Mucosa of descending colon (tissue), 3 donors: ENCODE data around the gene CAMK2N2. TPM values are rescaled to one million over a fixed set of nuclear protein-coding genes. Genes with fewer than 3 reads are reported as not detected.
A peak's percentile ranks its signal among the peaks of the same experiment; 100 is the strongest.

ENCODE experiments used
- ATAC-seq: fragments of 200-7000 bp; cut with Tn5 transposase; one replicate; pipeline ENCODE4 v1.9.1; 2020; ENCODE audit warnings: mild to moderate bottlenecking, moderate library complexity
- DNase-seq, 3 donors: peaks; one replicate each; pipeline ENCODE4 v3.0.0-alpha.2; 2020
- H3K36me3 ChIP-seq: fragments of 200-600 bp; one replicate; pipeline ENCODE4 v1.8.0; 2021; ENCODE audit warnings: low read depth, mild to moderate bottlenecking
- H3K4me1 ChIP-seq: fragments of 200-600 bp; one replicate; pipeline ENCODE4 v1.8.0; 2021; ENCODE audit warnings: low read depth, mild to moderate bottlenecking
- H3K4me3 ChIP-seq: fragments of 200-600 bp; one replicate; pipeline ENCODE4 v1.8.0; 2021; ENCODE audit warnings: mild to moderate bottlenecking
- H3K9me3 ChIP-seq: fragments of 200-600 bp; one replicate; pipeline ENCODE4 v1.8.0; 2021; ENCODE audit warnings: mild to moderate bottlenecking
- intact Hi-C, 2 donors: fragments of 100-400 bp; cut with DNase I in 1 of 2; cut with micrococcal nuclease in 1 of 2; formaldehyde crosslinking; loops; one replicate each; pipeline versions ENCODE4 v1.11.0 to v1.11.1; 2022; cut with DNase I, micrococcal nuclease
- total RNA-seq, 3 donors: library from RNA; stranded (reverse); fragmentation: NEBNext Ultra II Directional in 2 of 3; extraction: Animal tissue kit (Norgen Biotek cat#: 25700) in 2 of 3; gene quantifications; one replicate each; pipeline versions ENCODE4 v1.2.1 to v1.2.4, GENCODE V29; 2021 to 2023
- TF ChIP-seq, protein P1 (sequence below): fragments of 200-600 bp; IDR thresholded peaks from one replicate; pipeline ENCODE4 v1.8.0; 2022; ENCODE audit warnings: antibody characterized with exemption, mild to moderate bottlenecking
- donor health status: DM: no; HTN: no; CAD: no; lungs with moderate emphysema.
- donor health status: DM: no; HTN: no; CAD: no.
- donor health status: DM: no; HTN: yes; CAD: no.

Gene CAMK2N2
- total RNA-seq, 3 donors from 2014 or later, result 0.95 TPM; not detected in 2

- Histone ChIP-seq H3K4me3 (no peak overlapping the region), H3K9me3 (no peaks in the 10 kb centered on the region), H3K4me1 (peaks cover 24% of the 10 kb centered on the region), H3K36me3 (no peaks in the 10 kb centered on the region)
- TF ChIP-seq, protein P1, sequence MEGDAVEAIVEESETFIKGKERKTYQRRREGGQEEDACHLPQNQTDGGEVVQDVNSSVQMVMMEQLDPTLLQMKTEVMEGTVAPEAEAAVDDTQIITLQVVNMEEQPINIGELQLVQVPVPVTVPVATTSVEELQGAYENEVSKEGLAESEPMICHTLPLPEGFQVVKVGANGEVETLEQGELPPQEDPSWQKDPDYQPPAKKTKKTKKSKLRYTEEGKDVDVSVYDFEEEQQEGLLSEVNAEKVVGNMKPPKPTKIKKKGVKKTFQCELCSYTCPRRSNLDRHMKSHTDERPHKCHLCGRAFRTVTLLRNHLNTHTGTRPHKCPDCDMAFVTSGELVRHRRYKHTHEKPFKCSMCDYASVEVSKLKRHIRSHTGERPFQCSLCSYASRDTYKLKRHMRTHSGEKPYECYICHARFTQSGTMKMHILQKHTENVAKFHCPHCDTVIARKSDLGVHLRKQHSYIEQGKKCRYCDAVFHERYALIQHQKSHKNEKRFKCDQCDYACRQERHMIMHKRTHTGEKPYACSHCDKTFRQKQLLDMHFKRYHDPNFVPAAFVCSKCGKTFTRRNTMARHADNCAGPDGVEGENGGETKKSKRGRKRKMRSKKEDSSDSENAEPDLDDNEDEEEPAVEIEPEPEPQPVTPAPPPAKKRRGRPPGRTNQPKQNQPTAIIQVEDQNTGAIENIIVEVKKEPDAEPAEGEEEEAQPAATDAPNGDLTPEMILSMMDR, result no peak
- intact Hi-C loops, result no loop called here
- DNase-seq (peak in 2 of 3 donors; percentile 30 to 50), ATAC-seq (peak; percentile 62)
Measured at GRCh38 chr3:184230603-184231528, 30.5 kb downstream of the CAMK2N2 start.

- peaks cover 24% of the 10 kb centered on the region for H3K4me1 ChIP-seq
- H3K36me3 ChIP-seq, result no peaks in the 10 kb centered on the region
- no peak overlapping the region for H3K4me3 ChIP-seq
- TF ChIP-seq, protein P1, result no peak
- ATAC-seq (peak; percentile 30), DNase-seq (no peak)
- intact Hi-C loops, result no loop called here
- no peaks in the 10 kb centered on the region for H3K9me3 ChIP-seq
Measured at GRCh38 chr3:184230081-184230602, 31.2 kb downstream of the CAMK2N2 start.

DNA sequence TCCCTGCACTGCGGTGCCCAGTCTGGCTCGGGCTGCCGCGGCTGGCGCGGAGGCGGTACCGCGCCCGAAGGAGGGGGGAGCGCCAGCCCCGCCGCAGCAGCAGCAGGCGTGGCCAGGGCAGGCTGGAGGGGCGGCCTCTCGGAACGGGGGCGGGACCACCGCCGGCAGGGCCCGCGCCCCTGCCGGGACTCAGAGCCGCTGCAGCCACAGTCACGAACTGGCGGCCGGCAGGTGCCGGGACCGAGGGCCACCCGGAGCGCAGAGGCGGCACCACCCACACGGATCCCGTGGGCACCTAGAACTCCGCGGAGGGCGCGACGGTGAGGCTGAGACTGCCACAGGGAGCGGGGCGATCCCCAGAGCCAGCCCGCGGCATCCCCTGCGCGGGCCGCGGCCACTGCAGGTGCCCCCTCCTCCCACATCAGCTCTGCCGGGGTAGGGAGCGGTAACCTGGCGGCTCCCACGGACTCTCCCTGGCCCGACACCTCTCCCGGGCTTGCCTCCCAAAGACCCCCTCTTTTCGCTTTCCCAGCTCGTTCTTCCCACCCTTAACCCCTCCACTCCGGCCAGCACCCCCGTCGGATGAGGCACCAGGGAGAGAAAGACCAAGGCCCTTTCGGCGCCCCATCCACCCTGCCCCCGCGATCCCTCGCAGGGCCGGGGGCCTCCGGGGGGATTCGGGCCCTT is 31.8 kb downstream of the CAMK2N2 start, which contains the start of gene VWA5B2:
Gene VWA5B2 (plus strand): TSS at position 192 of the 687 bp plus-strand sequence. CDS start 944 bp downstream, outside the sequence.
- peak; percentile 33 to 68 (median 67) for DNase-seq
- H3K36me3 ChIP-seq, result no peaks in the 10 kb centered on the region
- TF ChIP-seq, protein P1, result no peak
- peaks cover 24% of the 10 kb centered on the region for H3K4me1 ChIP-seq
- intact Hi-C loops, result no loop called here
- no peaks in the 10 kb centered on the region for H3K9me3 ChIP-seq
- no peak within 1 kb of the TSS for H3K4me3 ChIP-seq
- ATAC-seq, result peak; percentile 81

DNA sequence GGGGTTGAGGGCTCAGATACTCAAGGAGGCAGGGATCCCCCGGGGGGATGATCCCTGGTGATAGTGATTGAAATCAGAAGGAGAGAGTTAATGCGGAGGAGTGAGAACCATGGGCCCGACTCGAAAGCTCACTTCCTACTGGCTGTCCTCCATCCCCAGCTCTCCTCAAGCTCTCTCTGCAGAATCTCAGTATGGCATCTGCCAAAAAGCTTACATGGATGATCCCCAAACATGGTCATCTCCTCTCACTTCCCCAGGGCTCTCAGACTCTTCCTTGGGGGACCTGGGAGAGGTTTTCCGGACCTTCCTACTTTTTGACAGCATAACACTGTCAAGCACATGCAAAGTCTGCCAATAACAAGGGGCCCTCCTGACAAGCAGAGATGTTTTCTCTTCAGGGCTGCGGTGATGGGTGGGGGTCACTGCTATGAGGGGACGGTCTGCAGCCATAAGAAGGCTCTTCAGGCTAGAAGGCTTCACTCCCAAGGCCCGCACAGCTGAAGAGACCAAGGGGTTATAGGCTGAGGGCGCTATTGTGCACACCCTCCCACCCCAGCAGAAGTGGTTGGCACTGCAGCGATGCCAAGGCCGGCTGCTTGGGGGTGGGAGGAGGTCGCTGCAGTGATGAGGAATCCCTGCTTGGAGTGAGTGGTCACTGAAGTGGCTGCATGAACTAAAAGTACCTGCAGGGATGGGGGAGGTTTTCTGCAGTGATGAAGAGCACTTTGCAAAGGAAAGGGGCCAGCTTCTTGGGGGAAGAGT is 32.8 kb downstream of the CAMK2N2 start:
- TF ChIP-seq, protein P1, result no peak
- H3K9me3 ChIP-seq, result no peaks in the 10 kb centered on the region
- H3K4me3 ChIP-seq, result no peak overlapping the region
- DNase-seq (no peak), ATAC-seq (no peak)
- H3K36me3 ChIP-seq, result no peaks in the 10 kb centered on the region
- intact Hi-C loops, result no loop called here
- peaks cover 24% of the 10 kb centered on the region for H3K4me1 ChIP-seq

DNA sequence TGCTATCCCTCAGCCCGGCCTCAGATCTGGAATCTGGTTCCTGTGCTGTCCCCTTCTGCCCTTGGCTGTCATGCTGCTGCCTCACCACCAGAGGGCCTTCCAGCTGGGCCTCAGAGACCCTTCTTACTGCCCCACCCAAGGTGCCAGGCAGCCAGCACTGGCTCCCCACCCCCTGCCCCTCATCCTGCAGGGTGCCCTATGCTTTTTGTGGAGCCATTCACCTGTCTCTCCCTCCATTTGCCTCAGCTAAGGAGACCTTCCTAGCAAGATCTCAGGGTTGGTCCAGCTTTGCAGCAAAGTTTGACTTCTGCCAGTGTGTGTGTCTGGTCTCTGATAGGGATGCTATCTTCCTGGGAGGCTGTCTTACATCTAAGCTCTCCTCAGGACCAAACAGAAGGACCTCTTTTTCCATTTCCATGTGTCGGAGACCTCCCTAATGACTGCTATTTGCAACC is 33.8 kb downstream of the CAMK2N2 start:
- Histone ChIP-seq H3K9me3 (no peaks in the 10 kb centered on the region), H3K4me3 (no peak overlapping the region), H3K4me1 (peaks cover 24% of the 10 kb centered on the region), H3K36me3 (no peaks in the 10 kb centered on the region)
- ATAC-seq (peak; percentile 44), DNase-seq (peak in 2 of 3 donors; percentile 39 to 50)
- intact Hi-C loops, result no loop called here
- TF ChIP-seq, protein P1, result peak; percentile 65
